MCF 10A (cell line): ENCODE measurements around the gene APOA4. TPM values are rescaled to one million over a fixed set of nuclear protein-coding genes. Genes with fewer than 3 reads are reported as not detected.

Source experiments
- Bru-seq: library from RNA; stranded (reverse); fragments of 400-500 nt; gene quantifications from one replicate; lab custom pipeline; 2021; lab: Mats Ljungman, UMichigan
- BruChase-seq, 2 experiments: library from RNA; stranded (reverse); fragments of 400-500 nt; gene quantifications; one replicate each; lab custom pipeline; 2021; lab: Mats Ljungman, UMichigan
- BruUV-seq: library from RNA; stranded (reverse); fragments of 400-500 nt; replicated peaks from 2 replicates; lab custom pipeline; 2021; lab: Mats Ljungman, UMichigan
- CTCF ChIA-PET: fragments of 300-600 bp; sonication (Branson Sonifier 250); formaldehyde crosslinking; extraction: SDS; loops from one replicate; lab custom pipeline; 2021; ENCODE audit warnings: antibody characterized with exemption, inconsistent platforms; lab: Yijun Ruan, JAX
- POLR2A ChIA-PET: fragments of 300-600, 350-650 bp; sonication (Branson Sonifier 250); formaldehyde crosslinking; extraction: SDS; loops from one replicate; lab custom pipeline; 2020; ENCODE audit warnings: antibody characterized with exemption, inconsistent platforms; lab: Yijun Ruan, JAX
- DNase-seq: peaks from one replicate; pipeline ENCODE4 v3.0.0-alpha.2; 2018; ENCODE audit not compliant: unreplicated experiment
- H3K27ac Mint-ChIP-seq: one replicate; pipeline ENCODE4 v1.8.0; 2022; ENCODE audit warnings: mild to moderate bottlenecking, low read depth, mixed read lengths; ENCODE audit not compliant: unreplicated experiment
- H3K27me3 Mint-ChIP-seq: one replicate; pipeline ENCODE4 v1.8.0; 2022; ENCODE audit warnings: mixed read lengths; ENCODE audit not compliant: insufficient read depth, unreplicated experiment
- H3K36me3 Mint-ChIP-seq: one replicate; pipeline ENCODE4 v1.8.0; 2022; ENCODE audit warnings: mild to moderate bottlenecking, moderate library complexity, mixed read lengths; ENCODE audit not compliant: insufficient read depth, unreplicated experiment
- H3K4me1 Mint-ChIP-seq: one replicate; pipeline ENCODE4 v1.8.0; 2022; ENCODE audit warnings: mixed read lengths; ENCODE audit not compliant: insufficient read depth, unreplicated experiment
- H3K4me3 Mint-ChIP-seq: one replicate; pipeline ENCODE4 v1.8.0; 2022; ENCODE audit warnings: mild to moderate bottlenecking, moderate library complexity, mixed read lengths; ENCODE audit not compliant: unreplicated experiment
- H3K9me3 Mint-ChIP-seq: one replicate; pipeline ENCODE4 v1.8.0; 2022; ENCODE audit warnings: mixed read lengths; ENCODE audit not compliant: unreplicated experiment
- CTCF ChIP-seq: fragments of 200-600 bp; IDR thresholded peaks from one replicate; pipeline ENCODE4 v1.8.0; 2022; ENCODE audit warnings: antibody characterized with exemption, mild to moderate bottlenecking; ENCODE audit not compliant: unreplicated experiment
- intact Hi-C: fragments of 100-400 bp; cut with micrococcal nuclease; formaldehyde crosslinking; loops from 2 replicates; pipeline ENCODE4 v1.14.1; 2022
- long read RNA-seq: library from polyadenylated mRNA; stranded (forward); transcript quantifications from one replicate; pipeline ENCODE4 v2.0.0, GENCODE V29; 2022
- total RNA-seq: library from RNA; stranded (reverse); gene quantifications from 2 replicates; pipeline ENCODE4 v1.2.3, GENCODE V29; 2022

Gene APOA4
- total RNA-seq = not detected in 2 replicates
- not detected for Bru-seq, nascent RNA
- not detected for BruChase-seq, experiment 1, labeled RNA remaining after a 6-hour chase
- BruChase-seq, experiment 2, labeled RNA remaining after a 2-hour chase = not detected
- long read RNA-seq = 0 reads

DNA sequence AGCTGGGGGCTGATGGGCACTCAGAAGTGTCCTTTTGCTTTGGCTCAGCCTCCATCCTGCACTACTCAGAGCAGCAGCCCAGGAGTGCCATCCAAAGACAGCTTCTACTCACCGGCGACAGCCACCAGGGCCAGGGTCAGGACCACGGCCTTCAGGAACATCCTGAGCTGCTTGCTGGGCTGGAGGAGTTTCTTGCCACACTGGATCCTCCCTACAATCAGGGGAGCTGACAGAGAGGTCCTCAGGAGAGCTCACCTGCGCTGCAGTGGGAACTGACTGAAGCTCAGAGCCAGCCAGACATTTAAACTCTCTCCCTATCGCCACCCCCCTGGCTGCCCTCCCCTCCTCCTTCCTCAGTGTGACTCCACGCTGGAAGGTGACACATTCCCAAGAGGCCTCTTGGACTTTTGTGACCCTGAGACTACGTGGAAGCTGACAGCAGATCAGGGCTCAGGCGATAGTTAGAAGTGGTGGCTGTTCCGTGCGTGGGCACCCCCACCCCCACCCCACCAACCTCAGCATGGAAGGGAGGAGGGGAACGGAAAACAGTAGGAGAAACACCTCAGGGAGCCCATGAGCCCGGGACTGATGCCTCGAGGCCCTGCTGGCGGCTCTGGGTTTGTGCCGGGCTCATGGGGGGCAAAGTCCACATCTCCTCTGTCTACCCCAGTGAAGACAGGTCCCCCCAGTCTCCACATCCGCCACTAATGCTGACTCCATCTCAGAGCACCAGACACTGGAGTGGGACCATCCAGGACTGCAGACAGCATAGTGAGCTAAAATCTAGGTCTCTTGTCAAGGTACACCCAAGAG is at the start of gene APOA4:
TSS of gene APOA4 (minus strand) at position 274 of the 813 bp plus-strand sequence. CDS start at position 161, 113 bp downstream.
- no peak within 1 kb of the TSS for H3K27ac Mint-ChIP-seq
- TF ChIP-seq CTCF = no peak
- H3K4me1 Mint-ChIP-seq = no peaks in the 10 kb centered on the region
- POLR2A ChIA-PET = no interaction called here
- no peak within 1 kb of the TSS for H3K4me3 Mint-ChIP-seq
- H3K27me3 Mint-ChIP-seq = no peaks in the 10 kb centered on the region
- intact Hi-C loops = no loop called here
- DNase-seq = no peak
- BruUV-seq = no TSS peak
- CTCF ChIA-PET = interaction anchor here (0.6 to 1.1 kb wide), 2 partner anchors 32 to 272 kb away, joined by 3 to 4 read pairs; partner anchors contain the start of gene APOA5
- no peaks in the 10 kb centered on the region for H3K9me3 Mint-ChIP-seq
- H3K36me3 Mint-ChIP-seq = no peaks in the 10 kb centered on the region

- Mint-ChIP-seq H3K36me3 (peaks cover 43% of the 10 kb centered on the region), H3K27ac (peak overlapping the region; percentile 52), H3K4me1 (peaks cover 17% of the 10 kb centered on the region), H3K9me3 (no peaks in the 10 kb centered on the region), H3K4me3 (peak overlapping the region; percentile 7), H3K27me3 (no peaks in the 10 kb centered on the region)
- peak; percentile 68 for DNase-seq
- BruUV-seq = no TSS peak
- intact Hi-C loops = no loop called here
- ChIA-PET POLR2A (interaction anchor here (0.6 to 1.7 kb wide), 3 partner anchors 10 to 227 kb away, joined by 3 to 5 read pairs (median 3); partner anchors contain the start of gene SIK3), CTCF (interaction anchor here (0.9 to 16.1 kb wide), 4 partner anchors 9 to 281 kb away, joined by 4 to 232 read pairs (median 5); no protein-coding TSS in a partner anchor)
- no peak for TF ChIP-seq CTCF
Measured at GRCh38 chr11:116871248-116871647, 48.1 kb upstream of the APOA4 start.

GRCh38 chr11:116870054-116870453 is 47.0 kb upstream of the APOA4 start:
- H3K27ac Mint-ChIP-seq = peak overlapping the region; percentile 52
- H3K9me3 Mint-ChIP-seq = no peaks in the 10 kb centered on the region
- ChIA-PET POLR2A (no interaction called here), CTCF (interaction anchor here (0.7 to 16.1 kb wide), 3 partner anchors 9 to 237 kb away, joined by 3 to 232 read pairs (median 6); no protein-coding TSS in a partner anchor)
- peaks cover 45% of the 10 kb centered on the region for H3K36me3 Mint-ChIP-seq
- TF ChIP-seq CTCF = no peak
- no TSS peak for BruUV-seq
- intact Hi-C loops = no loop called here
- H3K4me1 Mint-ChIP-seq = peaks cover 17% of the 10 kb centered on the region
- H3K4me3 Mint-ChIP-seq = no peak overlapping the region
- no peaks in the 10 kb centered on the region for H3K27me3 Mint-ChIP-seq
- no peak for DNase-seq

DNA sequence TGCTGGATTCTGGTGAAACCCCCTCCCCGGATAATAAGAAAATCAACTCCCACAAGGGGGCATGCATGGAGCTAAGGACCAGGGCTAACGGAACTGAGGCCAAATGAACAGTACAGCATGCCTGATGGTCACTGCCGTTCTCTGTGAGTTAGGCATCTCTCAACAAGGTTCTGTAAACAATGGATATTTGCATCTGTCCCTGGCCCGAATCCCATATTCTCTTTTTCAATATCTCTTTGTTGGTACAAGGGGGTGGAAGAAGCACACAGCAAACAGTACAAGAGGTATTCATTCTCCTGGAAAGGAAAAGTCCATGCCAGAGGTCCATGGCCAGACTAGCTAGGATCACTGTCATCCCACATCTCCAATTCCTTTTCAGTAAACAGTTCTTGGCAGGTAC is 46.5 kb upstream of the APOA4 start:
- DNase-seq = no peak
- CTCF ChIA-PET = interaction anchor here (0.7 to 16.1 kb wide), 3 partner anchors 10 to 237 kb away, joined by 3 to 232 read pairs (median 6); no protein-coding TSS in a partner anchor
- no peaks in the 10 kb centered on the region for H3K27me3 Mint-ChIP-seq
- intact Hi-C loops = no loop called here
- TF ChIP-seq CTCF = no peak
- POLR2A ChIA-PET = no interaction called here
- no TSS peak for BruUV-seq
- H3K27ac Mint-ChIP-seq = peak overlapping the region; percentile 52
- no peaks in the 10 kb centered on the region for H3K9me3 Mint-ChIP-seq
- H3K4me3 Mint-ChIP-seq = no peak overlapping the region
- H3K36me3 Mint-ChIP-seq = peaks cover 40% of the 10 kb centered on the region
- peaks cover 17% of the 10 kb centered on the region for H3K4me1 Mint-ChIP-seq
